ENCODE results near the gene KRTAP10-11. TPM values are rescaled to one million over a fixed set of nuclear protein-coding genes. Genes with fewer than 3 reads are reported as not detected.
"Not testable (repeated sequence)": the region's sequence is repeated elsewhere in the genome, so short reads cannot be mapped to it uniquely, and the experiment has no call there.

KRTAP10-11 gene
- polyA plus RNA-seq, 3 donors from 2014 or later, result not detected

- H3K4me3 Mint-ChIP-seq, H3K4me1 Mint-ChIP-seq, DNase-seq, H3K27ac Mint-ChIP-seq: not testable (repeated sequence)
- H3K36me3 Mint-ChIP-seq, result peaks cover 15 to 21% (median 18%) of the 10 kb centered on the region in 3 donors
- H3K9me3 Mint-ChIP-seq, result peaks cover 6 to 28% (median 24%) of the 10 kb centered on the region in 6 donors
- peaks cover 2 to 11% (median 2%) of the 10 kb centered on the region in 3 donors for H3K27me3 Mint-ChIP-seq (ENCODE audit: low read depth in 3 of 3)
These were observed 35.9 kb upstream of the KRTAP10-11 start for GRCh38 chr21:44610157-44610843.

GRCh38 chr21:44611551-44611950, 34.7 kb upstream of the KRTAP10-11 start:
- Mint-ChIP-seq H3K4me1 (peaks cover 0 to 5% of the 10 kb centered on the region in 2 donors), H3K36me3 (peaks cover 15 to 21% (median 18%) of the 10 kb centered on the region in 3 donors), H3K27ac (no peak overlapping the region), H3K4me3 (no peak overlapping the region), H3K9me3 (peaks cover 6 to 28% (median 24%) of the 10 kb centered on the region in 6 donors), H3K27me3 (ENCODE audit: low read depth in 3 of 3) (peaks cover under 1 to 2% (median 2%) of the 10 kb centered on the region in 3 donors)
- DNase-seq, result no peak

- DNase-seq, result peak in 1 of 3 donors; percentile 9
- Mint-ChIP-seq H3K4me1 (peaks cover 0 to 5% of the 10 kb centered on the region in 2 donors), H3K27me3 (ENCODE audit: low read depth in 3 of 3) (peaks cover 0 to 4% (median 2%) of the 10 kb centered on the region in 3 donors), H3K9me3 (peaks cover 6 to 28% (median 24%) of the 10 kb centered on the region in 6 donors), H3K27ac (no peak within 1 kb of the TSS), H3K4me3 (no peak within 1 kb of the TSS), H3K36me3 (peaks cover 15 to 21% (median 18%) of the 10 kb centered on the region in 3 donors)
These were observed 34.2 kb upstream of the KRTAP10-11 start, which contains the start of gene KRTAP10-8 for GRCh38 chr21:44612029-44612486. Gene KRTAP10-8 (plus strand): TSS chr21:44612079. CDS start chr21:44612101, 22 bp downstream.

- no peak overlapping the region for H3K27ac Mint-ChIP-seq
- DNase-seq, result no peak
- peaks cover 15 to 21% (median 18%) of the 10 kb centered on the region in 3 donors for H3K36me3 Mint-ChIP-seq
- peaks cover 6 to 11% of the 10 kb centered on the region in 2 donors for H3K4me1 Mint-ChIP-seq
- peaks cover 0 to 2% (median 2%) of the 10 kb centered on the region in 3 donors for H3K27me3 Mint-ChIP-seq (ENCODE audit: low read depth in 3 of 3)
- peaks cover 6 to 28% (median 24%) of the 10 kb centered on the region in 6 donors for H3K9me3 Mint-ChIP-seq
- H3K4me3 Mint-ChIP-seq, result peak overlapping the region in 1 of 5 donors; percentile 49
These were observed 33.5 kb upstream of the KRTAP10-11 start for GRCh38 chr21:44612669-44613229.

- peaks cover 6 to 28% (median 24%) of the 10 kb centered on the region in 6 donors for H3K9me3 Mint-ChIP-seq
- no peak for DNase-seq
- H3K27me3 Mint-ChIP-seq (ENCODE audit: low read depth in 3 of 3), result peaks cover 0 to 2% (median 2%) of the 10 kb centered on the region in 3 donors
- H3K4me3 Mint-ChIP-seq, result no peak overlapping the region
- no peak overlapping the region for H3K27ac Mint-ChIP-seq
- H3K36me3 Mint-ChIP-seq, result peaks cover 15 to 21% (median 18%) of the 10 kb centered on the region in 3 donors
- peaks cover 14 to 20% of the 10 kb centered on the region in 2 donors for H3K4me1 Mint-ChIP-seq
These were observed 32.6 kb upstream of the KRTAP10-11 start for GRCh38 chr21:44613386-44614155.

GRCh38 chr21:44614161-44614631, 32.0 kb upstream of the KRTAP10-11 start:
- peaks cover 20 to 26% of the 10 kb centered on the region in 2 donors for H3K4me1 Mint-ChIP-seq
- H3K9me3 Mint-ChIP-seq, result peaks cover 10 to 26% (median 25%) of the 10 kb centered on the region in 6 donors
- H3K27ac Mint-ChIP-seq, result peak overlapping the region in 2 of 6 donors; percentile 15 to 29
- H3K27me3 Mint-ChIP-seq (ENCODE audit: low read depth in 3 of 3), result peaks cover 0 to 6% (median 2%) of the 10 kb centered on the region in 3 donors
- DNase-seq, result no peak
- peaks cover 11 to 21% (median 19%) of the 10 kb centered on the region in 3 donors for H3K36me3 Mint-ChIP-seq
- no peak overlapping the region for H3K4me3 Mint-ChIP-seq

- Mint-ChIP-seq H3K27ac (peak overlapping the region in 1 of 6 donors; percentile 29), H3K27me3 (ENCODE audit: low read depth in 3 of 3) (peaks cover 0 to 6% (median 2%) of the 10 kb centered on the region in 3 donors), H3K36me3 (peaks cover 11 to 22% (median 19%) of the 10 kb centered on the region in 3 donors), H3K4me3 (no peak overlapping the region), H3K9me3 (peaks cover 14 to 26% (median 24%) of the 10 kb centered on the region in 6 donors), H3K4me1 (peaks cover 28 to 34% of the 10 kb centered on the region in 2 donors)
- no peak for DNase-seq
These were observed 31.2 kb upstream of the KRTAP10-11 start for GRCh38 chr21:44614961-44615391.

- peaks cover 31 to 38% of the 10 kb centered on the region in 2 donors for H3K4me1 Mint-ChIP-seq
- peaks cover 14 to 25% (median 21%) of the 10 kb centered on the region in 3 donors for H3K36me3 Mint-ChIP-seq
- DNase-seq, result no peak
- H3K27ac Mint-ChIP-seq, result no peak overlapping the region
- H3K9me3 Mint-ChIP-seq, result peaks cover 17 to 27% (median 25%) of the 10 kb centered on the region in 6 donors
- no peak overlapping the region for H3K4me3 Mint-ChIP-seq
- H3K27me3 Mint-ChIP-seq (ENCODE audit: low read depth in 3 of 3), result peaks cover 0 to 6% (median 2%) of the 10 kb centered on the region in 3 donors
These were observed 30.7 kb upstream of the KRTAP10-11 start for GRCh38 chr21:44615466-44615865.

GRCh38 chr21:44615911-44616590, 30.2 kb upstream of the KRTAP10-11 start:
- Mint-ChIP-seq H3K9me3 (peaks cover 12 to 25% (median 22%) of the 10 kb centered on the region in 6 donors), H3K4me1 (peaks cover 36 to 43% of the 10 kb centered on the region in 2 donors), H3K27me3 (ENCODE audit: low read depth in 3 of 3) (peaks cover 0 to 6% (median 6%) of the 10 kb centered on the region in 3 donors), H3K36me3 (peaks cover 18 to 25% (median 19%) of the 10 kb centered on the region in 3 donors), H3K4me3 (no peak overlapping the region), H3K27ac (no peak overlapping the region)
- DNase-seq, result no peak

- Mint-ChIP-seq H3K9me3 (peaks cover 7 to 21% (median 19%) of the 10 kb centered on the region in 6 donors), H3K27me3 (ENCODE audit: low read depth in 3 of 3) (peaks cover 0 to 6% (median 6%) of the 10 kb centered on the region in 3 donors), H3K4me3 (no peak overlapping the region), H3K36me3 (peaks cover 13 to 20% (median 19%) of the 10 kb centered on the region in 3 donors), H3K27ac (no peak overlapping the region), H3K4me1 (peaks cover 36 to 43% of the 10 kb centered on the region in 2 donors)
- no peak for DNase-seq
These were observed 29.7 kb upstream of the KRTAP10-11 start for GRCh38 chr21:44616591-44616926.

DNA sequence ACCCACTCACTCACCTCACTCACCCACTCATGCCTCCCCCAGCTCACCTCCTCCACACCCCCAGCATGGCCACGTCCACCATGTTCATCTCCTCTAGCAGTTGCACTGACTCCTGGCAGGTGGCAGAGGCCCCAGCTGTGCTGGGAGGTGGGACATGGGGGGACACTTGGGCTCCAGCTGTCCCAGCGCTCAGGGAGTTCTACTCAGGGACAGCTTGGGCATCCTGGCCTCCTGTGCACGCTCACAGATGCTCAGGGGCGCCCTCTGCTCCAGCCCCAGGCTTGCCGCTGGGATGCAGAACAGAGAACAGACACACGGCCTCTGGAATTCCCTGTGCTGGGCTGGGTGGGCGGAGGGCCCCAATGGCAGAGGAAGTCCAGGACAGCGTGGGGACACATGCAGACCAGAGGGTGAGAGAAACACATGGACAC, 29.1 kb upstream of the KRTAP10-11 start:
- Mint-ChIP-seq H3K27me3 (ENCODE audit: low read depth in 3 of 3) (peaks cover 0 to 6% (median 3%) of the 10 kb centered on the region in 3 donors), H3K36me3 (peaks cover 13 to 19% (median 19%) of the 10 kb centered on the region in 3 donors), H3K27ac (peak overlapping the region in 1 of 6 donors; percentile 44), H3K4me1 (peaks cover 36 to 43% of the 10 kb centered on the region in 2 donors), H3K4me3 (no peak overlapping the region), H3K9me3 (peaks cover 7 to 20% (median 18%) of the 10 kb centered on the region in 6 donors)
- no peak for DNase-seq

DNA sequence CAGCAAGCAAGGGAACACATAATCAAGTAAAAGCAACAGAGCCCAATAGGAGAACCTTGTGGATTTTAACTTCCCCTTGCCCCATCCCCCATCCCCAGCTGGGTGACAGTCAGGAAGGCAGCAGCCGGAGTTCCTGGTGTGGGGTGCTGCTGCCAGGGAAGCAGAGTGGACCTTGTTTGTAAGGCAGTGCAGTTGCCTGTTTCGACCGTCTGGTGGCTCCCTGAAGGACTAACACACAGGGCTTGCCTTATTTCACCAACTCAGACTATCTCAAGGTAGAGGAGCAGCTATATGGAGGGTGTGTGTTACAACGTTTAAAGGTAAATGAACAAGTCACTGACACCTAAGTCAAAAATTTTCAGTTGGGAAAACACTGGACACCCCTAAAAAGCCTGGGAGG, 27.7 kb upstream of the KRTAP10-11 start:
- Mint-ChIP-seq H3K36me3 (peaks cover 17 to 29% (median 21%) of the 10 kb centered on the region in 3 donors), H3K4me1 (peaks cover 38 to 40% of the 10 kb centered on the region in 2 donors), H3K4me3 (peak overlapping the region; percentile 59 to 77 (median 73)), H3K27me3 (ENCODE audit: low read depth in 3 of 3) (peaks cover 2 to 6% (median 5%) of the 10 kb centered on the region in 3 donors), H3K9me3 (peaks cover 11 to 31% (median 23%) of the 10 kb centered on the region in 6 donors), H3K27ac (peak overlapping the region; percentile 77 to 95 (median 94))
- DNase-seq, result peak; percentile 12 to 41 (median 25)
